PFSK-1 (cell line): ENCODE results near the gene CYP3A7.

Experiments used
- FOXP2 ChIP-seq: optimal IDR thresholded peaks from 2 replicates; pipeline ENCODE3; 2011; ENCODE audit warnings: borderline replicate concordance, control low read depth, inconsistent platforms; ENCODE audit not compliant: insufficient read depth; ENCODE audit errors: extremely low read length, extremely low read depth
- POLR2AphosphoS5 ChIP-seq: IDR thresholded peaks from 2 replicates; pipeline ENCODE4 v1.6.1; 2012; ENCODE audit warnings: low read depth, mild to moderate bottlenecking, control low read depth, low read length, moderate library complexity
- SIN3A ChIP-seq: IDR thresholded peaks from 2 replicates; pipeline ENCODE4 v1.6.1; 2012; ENCODE audit warnings: mild to moderate bottlenecking, low read length, moderate library complexity, borderline replicate concordance; ENCODE audit not compliant: insufficient read depth
- TAF1 ChIP-seq: IDR thresholded peaks from 2 replicates; pipeline ENCODE4 v1.6.1; 2012; ENCODE audit warnings: low read length, control low read depth, borderline replicate concordance; ENCODE audit not compliant: insufficient read depth
- TF ChIP-seq, protein P1 (sequence below), 2 experiments: IDR thresholded peaks; 2 replicates each; pipeline versions ENCODE4 v1.6.1 to v1.8.0; 2011 to 2012; ENCODE audit warnings: low read depth in 2 of 2, low read length in 2 of 2, control low read depth in 1 of 2, inconsistent platforms in 1 of 2, mild to moderate bottlenecking in 1 of 2, moderate library complexity in 1 of 2; ENCODE audit not compliant: insufficient read depth in 1 of 2

DNA sequence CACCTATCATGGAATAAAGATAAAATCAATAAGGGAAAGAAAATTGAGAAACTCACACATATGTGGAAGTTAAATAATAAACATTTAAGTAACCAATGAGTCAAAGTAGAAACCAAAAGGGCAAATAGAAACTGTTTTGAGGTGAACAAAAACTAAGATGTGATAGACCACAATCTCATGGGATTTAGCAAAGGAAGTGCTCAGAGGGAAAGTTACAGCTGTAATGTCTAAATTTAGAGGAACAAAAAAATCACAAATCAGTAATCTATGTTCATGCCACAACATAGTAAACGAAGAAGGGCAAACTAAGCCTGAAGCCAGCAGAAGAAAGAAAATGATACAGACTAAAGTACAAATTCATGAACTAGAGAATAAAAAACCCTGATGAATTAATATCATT is 32.7 kb upstream of the CYP3A7 start:
- TF ChIP-seq, protein P1, sequence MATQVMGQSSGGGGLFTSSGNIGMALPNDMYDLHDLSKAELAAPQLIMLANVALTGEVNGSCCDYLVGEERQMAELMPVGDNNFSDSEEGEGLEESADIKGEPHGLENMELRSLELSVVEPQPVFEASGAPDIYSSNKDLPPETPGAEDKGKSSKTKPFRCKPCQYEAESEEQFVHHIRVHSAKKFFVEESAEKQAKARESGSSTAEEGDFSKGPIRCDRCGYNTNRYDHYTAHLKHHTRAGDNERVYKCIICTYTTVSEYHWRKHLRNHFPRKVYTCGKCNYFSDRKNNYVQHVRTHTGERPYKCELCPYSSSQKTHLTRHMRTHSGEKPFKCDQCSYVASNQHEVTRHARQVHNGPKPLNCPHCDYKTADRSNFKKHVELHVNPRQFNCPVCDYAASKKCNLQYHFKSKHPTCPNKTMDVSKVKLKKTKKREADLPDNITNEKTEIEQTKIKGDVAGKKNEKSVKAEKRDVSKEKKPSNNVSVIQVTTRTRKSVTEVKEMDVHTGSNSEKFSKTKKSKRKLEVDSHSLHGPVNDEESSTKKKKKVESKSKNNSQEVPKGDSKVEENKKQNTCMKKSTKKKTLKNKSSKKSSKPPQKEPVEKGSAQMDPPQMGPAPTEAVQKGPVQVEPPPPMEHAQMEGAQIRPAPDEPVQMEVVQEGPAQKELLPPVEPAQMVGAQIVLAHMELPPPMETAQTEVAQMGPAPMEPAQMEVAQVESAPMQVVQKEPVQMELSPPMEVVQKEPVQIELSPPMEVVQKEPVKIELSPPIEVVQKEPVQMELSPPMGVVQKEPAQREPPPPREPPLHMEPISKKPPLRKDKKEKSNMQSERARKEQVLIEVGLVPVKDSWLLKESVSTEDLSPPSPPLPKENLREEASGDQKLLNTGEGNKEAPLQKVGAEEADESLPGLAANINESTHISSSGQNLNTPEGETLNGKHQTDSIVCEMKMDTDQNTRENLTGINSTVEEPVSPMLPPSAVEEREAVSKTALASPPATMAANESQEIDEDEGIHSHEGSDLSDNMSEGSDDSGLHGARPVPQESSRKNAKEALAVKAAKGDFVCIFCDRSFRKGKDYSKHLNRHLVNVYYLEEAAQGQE (IDR thresholded peaks at IDR 0.05; ENCODE audit: insufficient read depth in 1 of 2, low read depth in 2 of 2, low read length in 2 of 2), result no peak
- TF ChIP-seq POLR2AphosphoS5 (no peak), TAF1 (no peak), SIN3A (no peak), FOXP2 (no peak)
